OCI-LY3 (cell line): Measurements from ENCODE around the gene ADPRM.
A peak's percentile ranks its signal among the peaks of the same experiment; 100 is the strongest.

Source experiments
- H2AFZ ChIP-seq: fragments of 200-600, 300-600 bp; shearing (Covaris generic); 2 replicates; pipeline ENCODE4 v1.6.0; 2014; ENCODE audit warnings: antibody characterized with exemption, low read depth, low read length
- H3K27ac ChIP-seq: fragments of 200-600, 300-600 bp; sonication (generic); 2 replicates; pipeline ENCODE4 v1.5.1; 2014; ENCODE audit warnings: mild to moderate bottlenecking, low read length, moderate library complexity, mixed read lengths
- H3K27me3 ChIP-seq: fragments of 200-600, 300-600 bp; sonication (generic); 2 replicates; pipeline ENCODE4 v1.6.1; 2014; ENCODE audit warnings: low read depth, low read length, mixed read lengths
- H3K36me3 ChIP-seq: fragments of 200-600, 300-600 bp; sonication (generic); replicated peaks from 2 replicates; pipeline ENCODE3; 2014; ENCODE audit warnings: low read depth, low read length, mixed read lengths
- H3K4me1 ChIP-seq: fragments of 300-600, 200-600 bp; sonication (generic); 2 replicates; pipeline ENCODE4 v1.6.1; 2014; ENCODE audit warnings: low read length, mixed read lengths
- H3K4me2 ChIP-seq: fragments of 200-600, 300-600 bp; sonication (generic); 2 replicates; pipeline ENCODE4 v1.6.1; 2014; ENCODE audit warnings: low read length, mixed read lengths
- H3K4me3 ChIP-seq: fragments of 300-600, 200-600 bp; sonication (generic); 2 replicates; pipeline ENCODE4 v1.5.1; 2014; ENCODE audit warnings: antibody characterized with exemption, mild to moderate bottlenecking, low read length, moderate library complexity
- H3K79me2 ChIP-seq: fragments of 300-600, 200-600 bp; shearing (Covaris generic); 2 replicates; pipeline ENCODE4 v1.6.1; 2014; ENCODE audit warnings: mild to moderate bottlenecking, low read length, mixed read lengths
- H3K9ac ChIP-seq: fragments of 300-600, 200-600 bp; shearing (Covaris generic); 2 replicates; pipeline ENCODE4 v1.6.0; 2014; ENCODE audit warnings: mild to moderate bottlenecking, low read length, moderate library complexity
- H3K9me3 ChIP-seq: fragments of 200-600, 300-600 bp; shearing (Covaris generic); 2 replicates; pipeline ENCODE4 v1.6.1; 2014; ENCODE audit warnings: low read length, mixed read lengths; ENCODE audit not compliant: insufficient read depth
- H4K20me1 ChIP-seq: fragments of 200-600, 300-600 bp; sonication (generic); 2 replicates; pipeline ENCODE4 v1.6.1; 2016; ENCODE audit warnings: low read length, mixed read lengths; ENCODE audit not compliant: insufficient read depth
- EZH2phosphoT487 ChIP-seq: fragments of 200-600 bp; shearing (Covaris generic); IDR thresholded peaks from 2 replicates; pipeline ENCODE4 v1.6.1; 2018; ENCODE audit warnings: antibody characterized with exemption, mixed run types, low read depth
- TF ChIP-seq, protein P1 (sequence below): fragments of 200-600, 300-600 bp; sonication (generic); IDR thresholded peaks from 2 replicates; pipeline ENCODE4 v1.5.1; 2014; ENCODE audit warnings: antibody characterized with exemption, low read length, low read depth

Gene ADPRM

DNA sequence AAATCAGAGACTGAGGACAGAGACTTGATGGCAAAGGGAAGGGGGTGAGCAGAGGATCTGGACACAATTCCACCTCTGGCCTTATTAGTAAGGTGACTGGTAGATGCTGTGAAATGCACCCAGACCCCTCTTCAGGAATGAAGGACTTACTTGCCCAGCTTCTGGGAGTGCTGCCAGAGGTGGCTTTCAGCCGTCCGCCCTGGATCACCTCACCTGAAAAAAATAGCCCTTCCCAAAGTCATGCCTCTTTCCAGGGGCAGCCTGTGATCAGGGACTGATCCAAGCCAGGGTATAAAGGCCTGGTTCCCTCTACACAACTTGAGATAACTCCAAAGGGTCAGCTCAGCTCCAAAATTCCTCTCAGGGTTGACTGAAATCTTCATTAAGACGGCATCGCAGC, 52.8 kb downstream of the ADPRM start:
- TF ChIP-seq EZH2phosphoT487, result no peak
- Histone ChIP-seq H3K79me2 (no peaks in the 10 kb centered on the region), H2AFZ (no peak overlapping the region), H3K9me3 (no peaks in the 10 kb centered on the region), H3K9ac (no peak overlapping the region), H3K4me1 (no peaks in the 10 kb centered on the region), H3K27ac (no peak overlapping the region), H3K4me3 (no peak overlapping the region), H3K36me3 (no peaks in the 10 kb centered on the region), H3K27me3 (no peaks in the 10 kb centered on the region; the same call in 1 of the 2 replicates), H4K20me1 (no peaks in the 10 kb centered on the region), H3K4me2 (no peak overlapping the region)

DNA sequence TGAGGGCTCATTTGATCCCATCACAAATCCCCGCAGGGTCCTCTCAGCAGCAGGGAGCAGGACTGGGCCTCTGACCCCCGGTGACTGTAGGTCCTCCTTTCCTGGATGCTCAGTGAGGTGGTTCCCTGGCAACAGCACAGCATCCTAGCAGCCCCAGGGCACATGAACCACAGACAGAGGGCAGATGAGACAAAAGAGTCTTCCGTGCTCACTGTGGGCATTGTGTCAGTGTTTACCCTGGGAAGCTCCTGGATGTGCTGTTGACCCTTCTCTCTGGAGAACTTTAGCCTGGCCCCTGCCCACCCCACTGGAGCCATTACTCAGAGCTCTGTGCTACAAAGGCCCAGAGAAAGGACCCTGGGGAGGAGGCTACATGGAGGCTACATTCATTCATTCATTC, 54.2 kb downstream of the ADPRM start:
- Histone ChIP-seq H3K79me2 (no peaks in the 10 kb centered on the region), H3K9ac (no peak overlapping the region), H3K9me3 (no peaks in the 10 kb centered on the region), H3K27ac (no peak overlapping the region), H2AFZ (no peak overlapping the region), H3K36me3 (no peaks in the 10 kb centered on the region), H4K20me1 (no peaks in the 10 kb centered on the region), H3K4me1 (no peaks in the 10 kb centered on the region), H3K27me3 (no peaks in the 10 kb centered on the region), H3K4me2 (no peak overlapping the region), H3K4me3 (no peak overlapping the region)
- TF ChIP-seq, protein P1, sequence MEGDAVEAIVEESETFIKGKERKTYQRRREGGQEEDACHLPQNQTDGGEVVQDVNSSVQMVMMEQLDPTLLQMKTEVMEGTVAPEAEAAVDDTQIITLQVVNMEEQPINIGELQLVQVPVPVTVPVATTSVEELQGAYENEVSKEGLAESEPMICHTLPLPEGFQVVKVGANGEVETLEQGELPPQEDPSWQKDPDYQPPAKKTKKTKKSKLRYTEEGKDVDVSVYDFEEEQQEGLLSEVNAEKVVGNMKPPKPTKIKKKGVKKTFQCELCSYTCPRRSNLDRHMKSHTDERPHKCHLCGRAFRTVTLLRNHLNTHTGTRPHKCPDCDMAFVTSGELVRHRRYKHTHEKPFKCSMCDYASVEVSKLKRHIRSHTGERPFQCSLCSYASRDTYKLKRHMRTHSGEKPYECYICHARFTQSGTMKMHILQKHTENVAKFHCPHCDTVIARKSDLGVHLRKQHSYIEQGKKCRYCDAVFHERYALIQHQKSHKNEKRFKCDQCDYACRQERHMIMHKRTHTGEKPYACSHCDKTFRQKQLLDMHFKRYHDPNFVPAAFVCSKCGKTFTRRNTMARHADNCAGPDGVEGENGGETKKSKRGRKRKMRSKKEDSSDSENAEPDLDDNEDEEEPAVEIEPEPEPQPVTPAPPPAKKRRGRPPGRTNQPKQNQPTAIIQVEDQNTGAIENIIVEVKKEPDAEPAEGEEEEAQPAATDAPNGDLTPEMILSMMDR, result no peak
- no peak for TF ChIP-seq EZH2phosphoT487

DNA sequence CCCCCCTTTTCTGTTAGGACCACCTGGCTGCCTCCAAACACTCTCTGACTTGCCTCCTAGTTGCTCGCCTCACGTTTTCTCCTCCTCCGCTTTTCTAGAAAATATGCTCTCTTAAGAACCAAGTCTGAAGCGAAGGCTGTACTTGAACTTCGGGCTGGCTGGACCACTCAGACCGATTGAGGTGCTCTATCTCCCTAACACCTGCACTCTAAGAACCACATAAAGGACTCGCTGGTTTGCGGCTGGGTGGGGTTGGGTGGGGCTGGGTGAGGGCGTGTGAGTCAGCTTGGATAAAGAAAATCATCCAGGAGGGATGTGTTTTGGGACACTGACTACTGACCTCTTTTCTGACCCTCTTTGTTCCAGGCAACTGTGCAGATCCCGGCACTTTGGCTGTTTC, 55.3 kb downstream of the ADPRM start:
- no peaks in the 10 kb centered on the region for H3K36me3 ChIP-seq
- H4K20me1 ChIP-seq, result no peaks in the 10 kb centered on the region
- H3K9me3 ChIP-seq, result no peaks in the 10 kb centered on the region
- H3K27ac ChIP-seq, result no peak overlapping the region
- no peak overlapping the region for H3K9ac ChIP-seq
- H3K4me1 ChIP-seq, result no peaks in the 10 kb centered on the region
- H3K4me2 ChIP-seq, result no peak overlapping the region
- no peak for TF ChIP-seq EZH2phosphoT487
- TF ChIP-seq, protein P1, result no peak
- H2AFZ ChIP-seq, result no peak overlapping the region
- H3K27me3 ChIP-seq, result no peaks in the 10 kb centered on the region
- no peak overlapping the region for H3K4me3 ChIP-seq
- H3K79me2 ChIP-seq, result no peaks in the 10 kb centered on the region

DNA sequence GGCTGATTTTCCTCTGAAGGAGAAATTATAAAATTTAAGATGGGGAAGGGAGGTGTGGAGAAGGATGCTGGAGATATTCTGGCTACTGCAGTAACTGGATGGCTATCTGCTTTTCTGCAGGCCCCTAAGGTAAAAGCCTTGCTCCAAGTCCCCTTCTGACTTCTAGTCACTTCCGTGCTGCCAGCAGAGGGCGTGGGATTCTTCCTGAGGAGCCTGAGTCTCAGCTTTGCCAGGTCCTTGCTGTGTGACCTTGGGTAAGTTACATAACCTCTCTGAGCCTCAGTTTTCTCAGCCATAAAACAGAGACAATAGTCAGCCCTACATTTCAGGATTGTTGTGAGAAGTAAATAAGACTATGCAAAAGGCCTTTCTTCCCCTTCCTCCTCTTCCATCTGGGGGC, 56.7 kb downstream of the ADPRM start:
- Histone ChIP-seq H3K27ac (no peak overlapping the region), H3K27me3 (no peaks in the 10 kb centered on the region), H3K79me2 (no peaks in the 10 kb centered on the region), H3K4me3 (no peak overlapping the region), H2AFZ (no peak overlapping the region), H3K4me2 (no peak overlapping the region), H4K20me1 (no peaks in the 10 kb centered on the region), H3K36me3 (no peaks in the 10 kb centered on the region), H3K9me3 (no peaks in the 10 kb centered on the region), H3K9ac (no peak overlapping the region), H3K4me1 (no peaks in the 10 kb centered on the region)
- TF ChIP-seq EZH2phosphoT487, result no peak
- TF ChIP-seq, protein P1, result peak; percentile 39
